Measurements from ENCODE around the gene ZKSCAN7.

DNA sequence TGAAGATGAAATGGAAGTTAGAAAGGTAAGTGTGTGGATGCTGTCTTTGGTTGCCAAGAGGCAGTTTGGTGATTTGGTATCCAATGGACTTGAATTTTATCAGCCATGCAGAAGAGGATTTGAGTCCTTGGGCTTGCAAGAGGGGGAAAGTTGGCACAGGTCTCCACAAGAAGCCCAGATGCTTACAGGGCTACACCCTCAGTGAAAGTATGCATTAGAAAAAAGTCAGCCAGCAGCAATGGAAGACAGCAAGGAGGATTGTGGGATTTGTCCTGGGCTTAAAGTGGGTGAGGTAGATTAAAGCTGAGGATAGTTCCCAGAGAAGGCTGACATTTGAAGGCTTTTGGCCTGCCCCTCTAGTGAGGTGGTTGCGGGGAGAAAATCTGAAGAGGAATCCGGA is 46.8 kb downstream of the ZKSCAN7 start:
- TF ChIP-seq, protein P1, sequence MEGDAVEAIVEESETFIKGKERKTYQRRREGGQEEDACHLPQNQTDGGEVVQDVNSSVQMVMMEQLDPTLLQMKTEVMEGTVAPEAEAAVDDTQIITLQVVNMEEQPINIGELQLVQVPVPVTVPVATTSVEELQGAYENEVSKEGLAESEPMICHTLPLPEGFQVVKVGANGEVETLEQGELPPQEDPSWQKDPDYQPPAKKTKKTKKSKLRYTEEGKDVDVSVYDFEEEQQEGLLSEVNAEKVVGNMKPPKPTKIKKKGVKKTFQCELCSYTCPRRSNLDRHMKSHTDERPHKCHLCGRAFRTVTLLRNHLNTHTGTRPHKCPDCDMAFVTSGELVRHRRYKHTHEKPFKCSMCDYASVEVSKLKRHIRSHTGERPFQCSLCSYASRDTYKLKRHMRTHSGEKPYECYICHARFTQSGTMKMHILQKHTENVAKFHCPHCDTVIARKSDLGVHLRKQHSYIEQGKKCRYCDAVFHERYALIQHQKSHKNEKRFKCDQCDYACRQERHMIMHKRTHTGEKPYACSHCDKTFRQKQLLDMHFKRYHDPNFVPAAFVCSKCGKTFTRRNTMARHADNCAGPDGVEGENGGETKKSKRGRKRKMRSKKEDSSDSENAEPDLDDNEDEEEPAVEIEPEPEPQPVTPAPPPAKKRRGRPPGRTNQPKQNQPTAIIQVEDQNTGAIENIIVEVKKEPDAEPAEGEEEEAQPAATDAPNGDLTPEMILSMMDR (IDR thresholded peaks at IDR 0.05), result no peak
- no peak for TF ChIP-seq POLR2A (IDR thresholded peaks at IDR 0.05)

All from esophagus squamous epithelium (tissue), 4 donors.